GM19438 (cell line): ENCODE measurements around the gene SPA17.

Source experiments
- ATAC-seq: cut with Tn5 transposase; IDR thresholded peaks from one replicate; pipeline ENCODE4 v1.9.1; 2021; ENCODE audit warnings: low read depth; ENCODE audit not compliant: unreplicated experiment

Gene SPA17

GRCh38 chr11:124661553-124661952 lies 12.2 kb upstream of the SPA17 start:
- ATAC-seq: no peak

GRCh38 chr11:124662106-124662505 lies 11.6 kb upstream of the SPA17 start:
- no peak for ATAC-seq

- ATAC-seq: no peak
These were observed 9.8 kb upstream of the SPA17 start for GRCh38 chr11:124663861-124664260.

GRCh38 chr11:124667601-124668000 lies 6.1 kb upstream of the SPA17 start:
- no peak for ATAC-seq

GRCh38 chr11:124669193-124669592 lies 4.5 kb upstream of the SPA17 start:
- ATAC-seq: no peak

GRCh38 chr11:124670732-124671131 lies 3.0 kb upstream of the SPA17 start:
- ATAC-seq: no peak

- ATAC-seq: peak; percentile 0
These were observed 1.0 kb upstream of the SPA17 start for GRCh38 chr11:124672536-124673215.

- no peak for ATAC-seq
These were observed 439 bp downstream of the SPA17 start for GRCh38 chr11:124674168-124674517.

- no peak for ATAC-seq
These were observed 867 bp downstream of the SPA17 start for GRCh38 chr11:124674571-124674970.

GRCh38 chr11:124676386-124676785 lies 2.7 kb downstream of the SPA17 start:
- no peak for ATAC-seq

- no peak for ATAC-seq
These were observed 4.7 kb downstream of the SPA17 start for GRCh38 chr11:124678416-124678815.

- ATAC-seq: no peak
These were observed 7.7 kb downstream of the SPA17 start for GRCh38 chr11:124681421-124681820.

- ATAC-seq: no peak
These were observed 8.7 kb downstream of the SPA17 start for GRCh38 chr11:124682443-124682842.

GRCh38 chr11:124693142-124693541 lies 19.4 kb downstream of the SPA17 start:
- no peak for ATAC-seq

- no peak for ATAC-seq
These were observed 25.8 kb downstream of the SPA17 start for GRCh38 chr11:124699547-124699946.

- no peak for ATAC-seq
These were observed 26.3 kb downstream of the SPA17 start for GRCh38 chr11:124700028-124700427.

GRCh38 chr11:124707829-124708228 lies 34.1 kb downstream of the SPA17 start:
- no peak for ATAC-seq

GRCh38 chr11:124712392-124712791 lies 38.7 kb downstream of the SPA17 start:
- no peak for ATAC-seq

GRCh38 chr11:124716591-124716990 lies 42.9 kb downstream of the SPA17 start:
- ATAC-seq: no peak

- ATAC-seq: peak; percentile 54
These were observed 43.7 kb downstream of the SPA17 start for GRCh38 chr11:124717421-124717785.

- peak; percentile 47 for ATAC-seq
These were observed 44.3 kb downstream of the SPA17 start for GRCh38 chr11:124717786-124718651.

- ATAC-seq: no peak
These were observed 45.1 kb downstream of the SPA17 start for GRCh38 chr11:124718801-124719200.
